UCSD-AML1 (cell line): ENCODE measurements around the gene ADD2.
"Not testable (repeated sequence)": the region's sequence is repeated elsewhere in the genome, so short reads cannot be mapped to it uniquely, and the experiment has no call there.

ENCODE experiments used
- DNase-seq: peaks from one replicate; lab custom pipeline; 2025; ENCODE audit not compliant: unreplicated experiment; lab: John Stamatoyannopoulos, UW

Gene ADD2

GRCh38 chr2:70678576-70679143, 89.3 kb downstream of the ADD2 start:
- no peak for DNase-seq

DNA sequence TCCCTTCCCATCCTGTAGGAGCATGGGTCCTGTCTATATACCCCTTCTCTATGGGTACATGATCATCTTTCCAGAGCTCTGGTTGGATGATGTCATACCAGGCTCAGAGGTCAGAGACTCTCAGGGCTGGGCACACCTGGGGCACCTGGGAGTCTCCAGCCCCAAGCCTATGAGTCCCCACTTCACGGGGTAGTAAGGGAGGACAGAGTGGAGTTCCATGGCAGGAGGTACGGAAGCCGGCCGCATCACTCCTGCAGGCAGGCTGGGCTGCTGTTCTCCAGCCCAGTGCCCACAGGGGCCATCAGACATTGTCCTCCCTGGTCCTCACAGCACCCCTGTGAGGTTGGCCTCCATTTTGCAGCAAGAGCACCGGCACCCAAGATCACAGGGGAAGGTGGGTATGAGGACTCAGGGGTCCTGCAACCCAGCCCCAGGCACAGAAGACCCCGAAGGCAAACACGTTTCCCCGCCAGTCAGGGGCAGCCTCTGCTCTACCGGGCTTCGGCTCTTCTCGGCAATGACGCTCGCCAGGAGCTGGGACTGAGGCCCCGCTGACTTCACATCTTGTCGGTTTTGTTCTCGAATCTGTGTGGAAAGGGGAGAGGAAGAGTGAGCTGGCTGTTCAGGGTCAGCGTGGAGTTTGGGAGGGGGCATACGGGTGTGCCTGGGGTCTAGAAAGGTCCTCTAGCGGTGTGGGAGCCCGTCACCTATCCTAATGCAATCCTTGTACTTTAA, 91.5 kb downstream of the ADD2 start:
- DNase-seq: no peak

- DNase-seq: no peak
Observed at GRCh38 chr2:70675862-70676261, 92.1 kb downstream of the ADD2 start.

DNA sequence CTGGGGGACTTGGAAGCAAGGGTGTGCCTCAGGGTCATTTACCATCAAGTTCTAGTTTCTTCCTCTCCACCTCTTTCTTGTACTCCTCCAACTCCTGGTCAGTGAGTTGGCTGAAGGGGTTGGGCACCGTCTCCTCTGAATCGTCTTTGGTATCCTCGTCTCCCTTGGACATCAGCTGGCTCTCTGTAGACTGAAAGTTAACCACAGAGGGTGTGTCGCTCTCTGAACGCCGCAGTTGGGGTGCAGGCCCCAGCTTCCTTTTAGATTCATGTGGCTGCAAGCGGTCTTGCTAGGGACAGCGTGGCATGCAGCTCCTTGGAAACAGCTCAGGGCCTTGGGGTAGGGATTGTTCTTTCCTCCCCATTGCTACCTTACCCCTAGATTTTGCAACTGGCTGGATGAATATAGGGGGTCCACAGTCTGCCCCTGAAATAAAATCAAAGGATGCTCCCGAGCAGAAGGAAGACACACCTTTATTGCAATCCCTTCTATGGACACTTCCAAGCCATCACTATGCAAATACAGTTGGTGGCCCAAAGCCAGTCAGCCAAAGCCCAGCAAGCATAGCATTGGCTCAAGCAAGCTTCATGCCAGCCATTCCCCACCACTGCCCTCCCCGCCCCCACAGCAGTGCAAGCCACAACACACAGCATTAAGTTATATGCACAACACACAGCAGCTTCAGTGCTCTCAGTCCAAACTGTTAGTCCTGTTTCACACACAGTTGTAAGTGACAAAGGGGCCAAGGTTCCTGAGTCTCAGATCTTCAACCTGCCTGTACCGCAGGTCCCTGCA, 93.2 kb downstream of the ADD2 start:
- no peak for DNase-seq

GRCh38 chr2:70673041-70673647, 94.9 kb downstream of the ADD2 start:
- DNase-seq: no peak

DNA sequence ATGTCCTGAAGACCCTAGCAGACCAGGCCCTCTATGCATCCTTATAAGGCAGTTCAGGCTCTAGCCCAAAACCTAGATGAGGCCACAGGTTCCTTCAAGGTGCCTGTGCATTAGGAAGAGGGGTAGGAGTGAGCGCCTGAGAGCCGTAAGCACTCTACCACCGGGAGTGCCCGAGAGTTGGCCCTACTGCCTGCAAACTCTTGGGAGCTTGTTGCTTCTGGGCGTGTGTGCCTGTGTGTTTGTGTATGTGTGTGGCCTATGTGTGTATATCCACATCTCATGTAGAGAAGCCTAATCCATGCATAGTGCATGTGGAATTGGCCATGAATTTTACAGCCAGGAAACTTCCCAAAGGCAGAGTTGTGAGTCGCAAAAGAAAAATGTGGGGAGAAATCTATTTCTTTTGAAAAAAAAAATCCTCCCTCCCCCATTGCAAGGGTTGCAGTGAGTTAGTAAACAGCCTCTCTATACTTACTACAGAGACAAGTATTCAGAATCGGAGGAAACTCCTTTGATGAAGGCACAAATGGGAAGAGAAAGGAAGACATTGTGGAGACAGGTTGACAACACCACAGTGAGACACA, 96.8 kb downstream of the ADD2 start:
- DNase-seq: no peak

DNA sequence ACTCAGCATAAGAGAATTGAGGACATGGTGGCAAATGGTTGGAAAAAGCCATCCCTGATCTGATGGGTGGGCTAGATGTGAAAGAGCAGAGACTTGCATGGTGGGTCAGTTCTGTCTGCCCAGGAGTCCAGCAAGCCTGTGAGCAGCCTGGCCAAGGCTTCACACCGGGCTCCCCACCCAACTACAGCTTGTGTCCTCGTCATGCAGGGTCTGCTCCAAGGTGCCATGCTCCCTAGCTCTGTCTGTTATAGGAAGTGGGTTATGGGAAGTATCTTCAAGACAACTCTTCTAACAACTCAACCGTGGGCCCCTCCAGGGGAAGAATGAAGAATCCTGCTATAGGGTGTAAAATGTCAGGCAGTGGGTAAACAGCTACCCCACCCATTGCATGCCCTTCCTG, 97.4 kb downstream of the ADD2 start:
- DNase-seq: no peak

DNA sequence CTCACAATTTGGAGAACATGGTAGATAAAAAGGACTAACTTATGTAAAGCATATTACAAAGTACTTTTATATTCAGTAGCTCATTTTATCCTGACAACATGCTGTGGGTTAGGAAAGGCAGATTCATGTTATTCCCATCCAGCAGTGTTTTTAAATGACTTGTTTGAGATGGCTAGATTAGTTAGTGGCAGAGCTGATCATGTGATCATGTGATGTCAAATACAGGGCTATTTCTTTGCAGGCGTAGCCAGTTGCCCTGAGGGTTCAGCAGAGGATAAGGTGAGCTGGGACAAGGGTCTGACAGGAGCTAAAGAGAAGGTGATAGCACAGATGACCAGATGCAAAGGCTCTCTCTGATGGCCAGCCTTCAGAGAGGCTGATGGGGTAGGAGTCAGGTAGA, 97.8 kb downstream of the ADD2 start:
- DNase-seq: no peak

- no peak for DNase-seq
Observed at GRCh38 chr2:70668911-70669310, 99.1 kb downstream of the ADD2 start.

- DNase-seq: no peak
Observed at GRCh38 chr2:70668432-70668831, 99.6 kb downstream of the ADD2 start.

- no peak for DNase-seq
Observed at GRCh38 chr2:70664525-70664924, 103.5 kb downstream of the ADD2 start.

DNA sequence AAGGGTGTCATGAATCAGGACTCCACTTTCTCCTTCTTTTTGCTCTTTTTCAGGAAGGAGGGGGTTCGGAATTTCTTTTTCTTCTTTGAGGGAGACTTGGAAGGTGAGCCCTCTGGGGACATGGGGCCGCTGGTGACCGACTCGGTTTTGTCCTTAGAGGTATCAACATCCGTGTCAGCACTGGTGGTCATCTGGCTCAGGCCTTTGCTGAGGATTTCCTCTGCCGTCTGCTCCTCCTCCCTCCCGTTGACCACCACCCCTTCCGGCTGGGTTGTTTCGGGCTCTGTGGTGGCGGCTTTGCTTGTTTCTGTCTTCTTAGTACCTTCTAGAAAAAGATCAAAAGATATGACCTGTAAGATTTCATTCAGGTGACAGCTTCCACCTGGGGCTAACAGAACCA, 104.6 kb downstream of the ADD2 start:
- no peak for DNase-seq

DNA sequence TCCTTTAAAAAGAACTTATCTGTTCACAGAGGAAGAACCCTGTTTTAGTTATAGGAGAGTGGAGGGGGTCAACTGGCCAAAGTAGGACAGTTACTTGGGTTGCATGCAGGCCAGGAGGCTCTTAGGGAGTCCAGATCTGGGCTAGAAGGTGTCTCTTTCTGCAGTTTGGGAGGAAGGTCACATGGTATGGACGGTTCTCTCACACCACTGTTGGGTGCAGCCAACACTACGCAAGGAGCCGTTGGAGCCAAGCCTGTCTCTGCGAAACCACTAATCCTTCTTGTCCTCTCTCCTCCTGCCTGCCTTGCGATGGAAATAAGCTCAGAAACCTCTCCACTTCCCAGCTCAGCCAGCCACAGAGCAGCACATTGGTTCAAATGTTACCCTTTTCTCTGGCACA, 108.4 kb downstream of the ADD2 start:
- no peak for DNase-seq

DNA sequence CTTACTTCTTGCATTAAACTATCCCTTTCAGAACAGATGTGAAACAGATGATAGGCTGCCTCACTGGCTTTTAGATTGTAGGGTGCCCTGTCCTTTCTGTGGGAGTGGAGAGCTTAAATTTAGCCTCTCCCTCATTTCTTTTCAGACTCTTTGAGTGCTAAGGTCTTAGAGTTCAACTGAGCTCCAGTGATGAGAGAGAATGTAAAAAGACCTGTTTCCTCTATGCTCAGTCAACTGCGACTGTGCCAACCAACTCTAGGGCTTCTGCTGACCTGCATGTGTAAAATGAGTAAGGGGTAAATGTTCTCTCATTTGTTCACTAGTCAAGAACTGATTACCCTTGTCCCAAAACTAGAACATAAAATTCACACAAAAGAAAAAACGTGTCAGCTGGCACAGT, 109.5 kb downstream of the ADD2 start:
- DNase-seq: no peak

GRCh38 chr2:70657246-70657645, 110.8 kb downstream of the ADD2 start:
- no peak for DNase-seq

DNA sequence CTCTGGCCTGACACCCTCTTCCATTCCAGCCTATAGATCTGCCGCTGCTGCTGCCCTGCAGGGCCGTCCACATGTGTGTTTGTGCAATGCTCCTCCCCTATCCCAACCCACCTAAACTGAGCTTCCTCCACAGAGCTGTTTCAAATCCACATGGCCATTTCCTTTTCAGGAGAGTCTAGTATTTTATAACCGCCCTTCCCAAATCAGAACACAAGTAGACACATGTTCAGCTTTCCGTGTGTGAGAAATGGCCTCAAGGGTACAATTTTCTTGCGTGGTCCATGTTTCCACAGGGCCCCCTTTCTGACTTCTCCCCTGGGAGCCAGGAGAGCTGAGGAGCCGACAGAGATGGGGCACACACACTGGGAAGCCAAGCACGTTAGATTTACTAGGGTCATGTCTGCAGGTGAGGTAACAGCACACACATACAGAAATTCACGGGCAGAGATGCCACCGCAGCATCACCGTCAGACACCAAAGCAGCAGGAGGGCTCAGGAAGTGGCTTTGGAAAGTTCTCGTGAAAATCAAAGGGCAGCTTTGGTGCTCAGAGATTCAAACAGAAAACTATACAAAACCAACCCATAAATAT, 111.5 kb downstream of the ADD2 start:
- no peak for DNase-seq

DNA sequence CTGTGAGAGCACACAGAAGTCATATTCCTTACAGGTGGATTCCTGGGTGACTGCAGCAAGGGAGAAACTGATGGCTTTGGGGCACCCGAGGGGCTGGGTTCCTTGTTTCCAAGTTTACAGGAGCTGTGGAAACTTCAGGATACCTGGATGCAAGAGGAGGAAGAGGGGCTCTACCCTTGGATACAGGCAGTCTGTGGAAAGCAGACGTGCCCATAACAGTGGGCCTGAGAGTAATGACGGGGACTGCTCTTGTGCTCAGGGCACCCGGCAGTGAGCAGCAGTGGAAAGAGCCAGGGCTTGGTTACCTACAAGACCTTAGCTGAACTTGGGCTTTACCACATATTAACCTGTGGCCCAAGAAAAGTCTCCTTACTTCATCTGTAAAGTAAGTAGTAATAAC, 112.2 kb downstream of the ADD2 start:
- no peak for DNase-seq

GRCh38 chr2:70655211-70655610, 112.8 kb downstream of the ADD2 start:
- DNase-seq: not testable (repeated sequence)

DNA sequence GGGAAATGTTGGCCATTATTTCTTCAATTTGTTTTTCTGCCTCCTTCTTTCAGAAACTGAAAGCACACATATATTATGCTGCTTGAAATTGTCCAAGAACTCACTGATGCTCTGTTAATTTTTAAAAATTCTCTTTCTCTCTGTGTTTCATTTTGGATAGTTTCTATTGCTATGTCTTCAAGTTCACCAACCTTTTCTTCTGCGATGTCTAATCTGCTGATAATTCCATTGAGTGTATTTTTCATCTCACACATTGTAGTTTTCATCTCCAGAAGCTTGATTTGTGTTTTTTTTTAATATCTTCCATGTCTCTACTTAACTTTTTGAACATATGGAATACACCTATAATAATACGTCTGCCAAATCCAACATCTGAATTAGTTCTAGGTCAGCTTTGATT, 116.3 kb downstream of the ADD2 start:
- DNase-seq: no peak

GRCh38 chr2:70651014-70651413, 117.0 kb downstream of the ADD2 start:
- DNase-seq: no peak

GRCh38 chr2:70648961-70649360, 119.0 kb downstream of the ADD2 start:
- DNase-seq: no peak
